NCI-H2196 treated with DMSO at 0.1 percent for 48 hours (cell line): ENCODE results near the gene FAM156A.
"Not testable (repeated sequence)": the region's sequence is repeated elsewhere in the genome, so short reads cannot be mapped to it uniquely, and the experiment has no call there.

Experiments used
- DNase-seq: peaks from one replicate; lab custom pipeline; 2025; ENCODE audit not compliant: unreplicated experiment; lab: John Stamatoyannopoulos, UW

Gene FAM156A

DNA sequence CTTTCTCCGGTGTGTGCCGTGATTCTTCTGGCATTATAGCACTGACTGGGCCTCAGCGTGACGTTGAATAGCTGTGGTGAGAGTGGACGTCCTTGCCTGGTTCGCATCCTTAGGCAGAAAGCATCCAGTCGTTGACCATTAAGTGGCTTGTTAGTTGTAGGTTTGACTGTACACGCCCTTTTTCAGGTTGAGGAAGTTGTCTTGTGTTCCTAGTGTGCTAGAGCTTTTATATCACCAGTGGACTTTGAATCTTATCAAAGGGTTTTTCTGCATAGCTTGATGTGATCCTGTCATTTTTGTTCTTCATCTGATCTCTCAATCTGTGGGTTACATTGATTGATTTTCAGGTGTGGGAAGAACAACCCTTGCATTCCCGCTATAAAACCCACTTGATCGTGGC is 52.8 kb downstream of the FAM156A start:
- not testable (repeated sequence) for DNase-seq
